Endothelial cell of umbilical vein (primary cell): ENCODE measurements around the gene LRG1. TPM values are rescaled to one million over a fixed set of nuclear protein-coding genes. Genes with fewer than 3 reads are reported as not detected.

Source experiments
- BruUV-seq: library from RNA; stranded (reverse); fragments of 400-500 nt; replicated peaks from 2 replicates; lab custom pipeline; 2021; lab: Mats Ljungman, UMichigan
- CTCF ChIA-PET: fragments of 300-600, 350-600 bp; sonication (Branson Sonifier 250); formaldehyde crosslinking; loops from one replicate; lab custom pipeline; 2021; ENCODE audit warnings: antibody characterized with exemption, inconsistent platforms; lab: Charles Lee
- POLR2A ChIA-PET: fragments of 300-600, 350-600 bp; sonication (Branson Sonifier 250); formaldehyde crosslinking; loops from one replicate; lab custom pipeline; 2021; ENCODE audit warnings: antibody characterized with exemption, inconsistent platforms; lab: Charles Lee
- DNase-seq: peaks from one replicate; pipeline ENCODE4 v3.0.0-alpha.2; 2011; ENCODE audit warnings: low read depth, low spot score
- FAIRE-seq: peaks from 2 replicates; lab custom pipeline; 2011; peaks lifted over from hg19 to GRCh38; lab: Jason Lieb, UNC
- H2AFZ ChIP-seq: 2 replicates; pipeline ENCODE4 v1.6.0; 2012; ENCODE audit warnings: low read depth, low read length, control low read depth, inconsistent platforms
- H3K27ac ChIP-seq: 2 replicates; pipeline ENCODE4 v1.5.1; 2011; ENCODE audit warnings: low read depth, mild to moderate bottlenecking, control low read depth, low read length, moderate library complexity; ENCODE audit not compliant: insufficient read depth
- H3K27me3 ChIP-seq, 2 experiments: 2 replicates each; pipeline versions ENCODE4 v1.6.0 to v1.6.1; 2011; ENCODE audit warnings: low read length in 2 of 2, mixed read lengths in 1 of 2; ENCODE audit not compliant: control insufficient read depth in 2 of 2, insufficient read depth in 2 of 2
- H3K36me3 ChIP-seq, 2 experiments: 2 replicates in 1 of 2; 3 replicates in 1 of 2; pipeline ENCODE4 v1.5.1; 2011; ENCODE audit warnings: low read length in 2 of 2, mild to moderate bottlenecking in 1 of 2, moderate library complexity in 1 of 2; ENCODE audit not compliant: control insufficient read depth in 2 of 2, insufficient read depth in 2 of 2; ENCODE audit errors: extremely low read depth in 1 of 2
- H3K4me1 ChIP-seq: 3 replicates; pipeline ENCODE4 v1.5.1; 2011; ENCODE audit warnings: mild to moderate bottlenecking, low read length; ENCODE audit not compliant: control insufficient read depth, insufficient read depth; ENCODE audit errors: extremely low read depth
- H3K4me2 ChIP-seq: 2 replicates; pipeline ENCODE4 v1.6.1; 2011; ENCODE audit warnings: low read length, control low read depth, mixed read lengths; ENCODE audit not compliant: insufficient read depth
- H3K4me3 ChIP-seq, 3 experiments: fragments of 200-600 bp in 1 of 3; sonication (generic), shearing (Covaris generic) in 1 of 3; replicated peaks in 1 of 3; 2 replicates each; pipeline ENCODE4 v1.5.1; 2011 to 2016; ENCODE audit warnings: control low read depth in 3 of 3, low read length in 3 of 3, mild to moderate bottlenecking in 2 of 3, inconsistent platforms in 1 of 3, low read depth in 1 of 3, moderate library complexity in 1 of 3; ENCODE audit not compliant: insufficient read depth in 1 of 3
- H3K79me2 ChIP-seq: 2 replicates; pipeline ENCODE4 v1.6.0; 2012; ENCODE audit warnings: low read length, inconsistent platforms; ENCODE audit not compliant: control insufficient read depth, insufficient read depth
- H3K9ac ChIP-seq: replicated peaks from 2 replicates; pipeline ENCODE3; 2011; ENCODE audit warnings: low read length, control low read depth; ENCODE audit not compliant: insufficient read depth; ENCODE audit errors: extremely low read depth
- H3K9me1 ChIP-seq: replicated peaks from 3 replicates; pipeline ENCODE4 v1.6.0; 2011; ENCODE audit warnings: mild to moderate bottlenecking, low read length; ENCODE audit not compliant: control insufficient read depth, insufficient read depth; ENCODE audit errors: extremely low read depth
- H3K9me3 ChIP-seq: replicated peaks from 2 replicates; pipeline ENCODE4 v1.5.1; 2012; ENCODE audit warnings: low read length, inconsistent platforms; ENCODE audit not compliant: control insufficient read depth, insufficient read depth
- H4K20me1 ChIP-seq: replicated peaks from 2 replicates; pipeline ENCODE3; 2011; ENCODE audit warnings: mild to moderate bottlenecking, low read length; ENCODE audit not compliant: control insufficient read depth, insufficient read depth; ENCODE audit errors: extremely low read depth
- EZH2 ChIP-seq: IDR thresholded peaks from 2 replicates; pipeline ENCODE4 v1.6.1; 2012; ENCODE audit warnings: borderline replicate concordance, low read depth, mild to moderate bottlenecking, moderate library complexity, low read length, inconsistent platforms; ENCODE audit not compliant: severe bottlenecking
- FOS ChIP-seq: IDR thresholded peaks from 2 replicates; pipeline ENCODE4 v1.6.1; 2011; ENCODE audit warnings: mild to moderate bottlenecking, low read length, moderate library complexity, borderline replicate concordance; ENCODE audit not compliant: insufficient read depth
- GATA2 ChIP-seq: IDR thresholded peaks from 2 replicates; pipeline ENCODE4 v1.7.0; 2011; ENCODE audit warnings: low read depth, mild to moderate bottlenecking, moderate library complexity, mixed read lengths, low read length; ENCODE audit not compliant: insufficient read length, insufficient read depth
- JUN ChIP-seq: IDR thresholded peaks from 2 replicates; pipeline ENCODE4 v1.6.1; 2011; ENCODE audit warnings: borderline replicate concordance, low read depth; ENCODE audit not compliant: insufficient read length, insufficient read depth
- MYC ChIP-seq: IDR thresholded peaks from one replicate; pipeline ENCODE4 v1.6.1; 2011; ENCODE audit warnings: mild to moderate bottlenecking, low read depth, low read length
- POLR2AphosphoS5 ChIP-seq: IDR thresholded peaks from 2 replicates; pipeline ENCODE4 v1.6.1; 2012; ENCODE audit warnings: low read depth, mild to moderate bottlenecking, control low read depth, low read length, moderate library complexity; ENCODE audit not compliant: insufficient read depth
- dilution Hi-C: fragments of 300-500 bp; cut with MboI; formaldehyde crosslinking; loops from one replicate; pipeline ENCODE4 v1.15.0; 2019; ENCODE audit warnings: low sequenced_read_pairs; ENCODE audit not compliant: extremely low pct_ligation_motif_present
- intact Hi-C: fragments of 100-400 bp; cut with micrococcal nuclease; formaldehyde crosslinking; loops from one replicate; pipeline ENCODE4 v1.10.0; 2022
- polyA plus RNA-seq, 4 experiments: library from polyadenylated mRNA; depleted of rRNA in 3 of 4; stranded (reverse) in 3 of 4; unstranded in 1 of 4; fragments of >200 nt; gene quantifications; 2 replicates each; pipeline versions ENCODE4 v1.2.1 to v1.2.3, GENCODE V29; 2011 to 2012; ENCODE audit warnings: missing spikeins in 1 of 4
- total RNA-seq: library from RNA; stranded (reverse); gene quantifications from 2 replicates; pipeline ENCODE4 v1.2.3, GENCODE V29; 2021
- TF ChIP-seq, protein P1 (sequence below), 2 donors: IDR thresholded peaks; 1 replicate in 1 of 2; 2 replicates in 1 of 2; pipeline ENCODE4 v1.5.1; 2011; ENCODE audit warnings: low read length in 2 of 2, mild to moderate bottlenecking in 2 of 2, moderate library complexity in 2 of 2, control low read depth in 1 of 2, inconsistent platforms in 1 of 2, low read depth in 1 of 2; ENCODE audit not compliant: insufficient read depth in 1 of 2; ENCODE audit errors: extremely low read depth in 1 of 2

The LRG1 gene
- total and polyA plus RNA-seq, 2 donors (not counting 3 experiments of a cell fraction or from before 2014, with no cell fraction given) = 0.21 to 0.31 TPM

DNA sequence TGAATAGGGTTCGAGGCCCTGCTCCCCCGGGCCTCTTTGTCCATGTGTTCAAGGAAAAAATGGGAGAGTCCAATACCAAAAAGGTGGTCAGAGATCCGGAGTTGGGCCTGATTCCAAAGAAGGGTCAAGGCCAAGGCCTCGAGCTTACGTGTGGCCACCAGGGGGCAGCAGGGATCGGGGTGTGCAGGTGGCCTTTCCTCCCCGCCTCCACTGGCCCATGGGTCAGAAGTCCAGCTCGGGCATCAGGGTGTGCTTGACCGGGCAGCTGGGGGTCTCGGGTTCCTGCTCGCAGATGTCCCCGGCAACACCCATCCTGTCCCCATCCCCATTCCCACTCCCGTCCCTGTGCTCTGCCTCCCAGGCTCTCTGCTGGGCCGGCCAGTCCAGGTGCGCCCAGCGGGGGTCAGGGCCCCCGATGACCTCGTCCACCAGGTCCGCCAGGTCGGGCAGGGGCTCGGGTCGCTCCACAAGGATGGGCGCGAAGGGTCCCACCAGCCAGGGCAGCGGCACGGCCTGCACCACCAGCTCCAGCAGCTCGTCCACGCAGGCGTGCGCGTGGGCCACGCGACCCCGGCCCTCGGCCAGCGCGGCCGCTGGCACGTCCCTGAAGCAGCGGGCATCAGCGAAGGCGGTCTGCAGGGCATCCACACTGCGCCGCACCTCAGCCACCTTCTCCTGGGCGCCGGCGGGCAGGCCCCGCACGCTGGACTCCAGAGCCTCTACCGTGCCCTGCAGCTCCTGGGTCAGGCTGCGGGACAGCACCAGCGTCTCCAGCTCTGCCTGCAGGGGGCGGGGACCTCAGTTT, 16.3 kb downstream of the LRG1 start:
- FAIRE-seq (peak; percentile 74), DNase-seq (peak; percentile 33)
- Histone ChIP-seq H3K4me1 (no peaks in the 10 kb centered on the region), H3K27me3 (no peaks in the 10 kb centered on the region), H4K20me1 (no peaks in the 10 kb centered on the region), H3K9me1 (no peaks in the 10 kb centered on the region), H3K4me3 (no peak overlapping the region), H3K4me2 (no peak overlapping the region), H3K9ac (no peak overlapping the region), H3K27ac (no peak overlapping the region), H3K36me3 (no peaks in the 10 kb centered on the region), H2AFZ (no peak overlapping the region), H3K79me2 (no peaks in the 10 kb centered on the region), H3K9me3 (no peaks in the 10 kb centered on the region)
- TF ChIP-seq MYC (no peak), FOS (no peak), POLR2AphosphoS5 (no peak), GATA2 (no peak), JUN (no peak), EZH2 (no peak)
- TF ChIP-seq, protein P1, sequence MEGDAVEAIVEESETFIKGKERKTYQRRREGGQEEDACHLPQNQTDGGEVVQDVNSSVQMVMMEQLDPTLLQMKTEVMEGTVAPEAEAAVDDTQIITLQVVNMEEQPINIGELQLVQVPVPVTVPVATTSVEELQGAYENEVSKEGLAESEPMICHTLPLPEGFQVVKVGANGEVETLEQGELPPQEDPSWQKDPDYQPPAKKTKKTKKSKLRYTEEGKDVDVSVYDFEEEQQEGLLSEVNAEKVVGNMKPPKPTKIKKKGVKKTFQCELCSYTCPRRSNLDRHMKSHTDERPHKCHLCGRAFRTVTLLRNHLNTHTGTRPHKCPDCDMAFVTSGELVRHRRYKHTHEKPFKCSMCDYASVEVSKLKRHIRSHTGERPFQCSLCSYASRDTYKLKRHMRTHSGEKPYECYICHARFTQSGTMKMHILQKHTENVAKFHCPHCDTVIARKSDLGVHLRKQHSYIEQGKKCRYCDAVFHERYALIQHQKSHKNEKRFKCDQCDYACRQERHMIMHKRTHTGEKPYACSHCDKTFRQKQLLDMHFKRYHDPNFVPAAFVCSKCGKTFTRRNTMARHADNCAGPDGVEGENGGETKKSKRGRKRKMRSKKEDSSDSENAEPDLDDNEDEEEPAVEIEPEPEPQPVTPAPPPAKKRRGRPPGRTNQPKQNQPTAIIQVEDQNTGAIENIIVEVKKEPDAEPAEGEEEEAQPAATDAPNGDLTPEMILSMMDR (IDR thresholded peaks at IDR 0.05; ENCODE audit: extremely low read depth in 1 of 2, insufficient read depth in 1 of 2, low read depth in 1 of 2, low read length in 2 of 2) = peak; percentile 84 to 93
- ChIA-PET POLR2A (no interaction called here), CTCF (interaction anchor here (0.5 to 4.8 kb wide), 22 partner anchors 9 to 1052 kb away, joined by 3 to 98 read pairs (median 6); partner anchors contain the start of genes HDGFL2, LRG1, PLIN5 and SHD)
- dilution Hi-C loops = no loop called here
- intact Hi-C loops = loop anchor here (1.0 kb wide), 1 partner anchor 113 kb away; no protein-coding TSS in a partner anchor
- no TSS peak for BruUV-seq
